ENCODE data around the gene BRD1. TPM values are rescaled to one million over a fixed set of nuclear protein-coding genes. Genes with fewer than 3 reads are reported as not detected.

BRD1 gene
- polyA plus RNA-seq, 1 donor from 2014 or later = 79.3 TPM

DNA sequence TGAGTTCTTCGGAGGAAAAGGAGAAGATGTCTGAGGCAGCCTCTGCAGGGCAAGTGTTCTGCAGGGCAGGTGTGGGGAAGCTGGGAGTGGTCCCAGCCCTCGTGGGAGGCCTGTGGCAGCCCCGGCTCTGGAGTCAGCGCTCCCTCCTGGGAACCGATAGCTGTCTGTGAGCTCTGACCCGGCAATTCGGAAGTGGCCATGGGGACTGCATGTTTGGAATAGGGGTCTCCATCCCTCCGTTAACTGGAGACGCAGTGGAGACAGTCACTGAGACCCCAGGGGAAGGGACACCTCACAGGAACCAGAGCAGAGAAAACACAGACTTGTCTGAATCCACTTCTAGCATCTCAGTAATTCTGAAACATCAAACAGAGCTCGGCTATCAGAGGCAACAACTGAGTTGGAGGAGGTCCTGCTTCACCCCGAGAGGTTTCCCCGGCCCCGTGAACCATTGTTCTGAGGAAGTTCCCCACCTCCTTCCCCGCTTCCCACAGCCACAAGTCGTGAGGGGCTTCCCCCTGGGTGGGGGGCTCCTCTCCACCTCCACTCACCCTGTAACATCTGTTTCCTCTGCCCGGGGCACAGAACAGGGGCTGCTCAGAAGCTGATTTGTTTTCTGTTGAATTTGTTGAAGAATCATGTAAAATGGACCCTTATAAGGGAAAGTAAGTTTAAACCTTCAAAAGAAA is 99.6 kb downstream of the BRD1 start (continued):
- TF ChIP-seq, protein P1, sequence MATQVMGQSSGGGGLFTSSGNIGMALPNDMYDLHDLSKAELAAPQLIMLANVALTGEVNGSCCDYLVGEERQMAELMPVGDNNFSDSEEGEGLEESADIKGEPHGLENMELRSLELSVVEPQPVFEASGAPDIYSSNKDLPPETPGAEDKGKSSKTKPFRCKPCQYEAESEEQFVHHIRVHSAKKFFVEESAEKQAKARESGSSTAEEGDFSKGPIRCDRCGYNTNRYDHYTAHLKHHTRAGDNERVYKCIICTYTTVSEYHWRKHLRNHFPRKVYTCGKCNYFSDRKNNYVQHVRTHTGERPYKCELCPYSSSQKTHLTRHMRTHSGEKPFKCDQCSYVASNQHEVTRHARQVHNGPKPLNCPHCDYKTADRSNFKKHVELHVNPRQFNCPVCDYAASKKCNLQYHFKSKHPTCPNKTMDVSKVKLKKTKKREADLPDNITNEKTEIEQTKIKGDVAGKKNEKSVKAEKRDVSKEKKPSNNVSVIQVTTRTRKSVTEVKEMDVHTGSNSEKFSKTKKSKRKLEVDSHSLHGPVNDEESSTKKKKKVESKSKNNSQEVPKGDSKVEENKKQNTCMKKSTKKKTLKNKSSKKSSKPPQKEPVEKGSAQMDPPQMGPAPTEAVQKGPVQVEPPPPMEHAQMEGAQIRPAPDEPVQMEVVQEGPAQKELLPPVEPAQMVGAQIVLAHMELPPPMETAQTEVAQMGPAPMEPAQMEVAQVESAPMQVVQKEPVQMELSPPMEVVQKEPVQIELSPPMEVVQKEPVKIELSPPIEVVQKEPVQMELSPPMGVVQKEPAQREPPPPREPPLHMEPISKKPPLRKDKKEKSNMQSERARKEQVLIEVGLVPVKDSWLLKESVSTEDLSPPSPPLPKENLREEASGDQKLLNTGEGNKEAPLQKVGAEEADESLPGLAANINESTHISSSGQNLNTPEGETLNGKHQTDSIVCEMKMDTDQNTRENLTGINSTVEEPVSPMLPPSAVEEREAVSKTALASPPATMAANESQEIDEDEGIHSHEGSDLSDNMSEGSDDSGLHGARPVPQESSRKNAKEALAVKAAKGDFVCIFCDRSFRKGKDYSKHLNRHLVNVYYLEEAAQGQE (IDR thresholded peaks at IDR 0.05; ENCODE audit: borderline replicate concordance) = no peak

DNA sequence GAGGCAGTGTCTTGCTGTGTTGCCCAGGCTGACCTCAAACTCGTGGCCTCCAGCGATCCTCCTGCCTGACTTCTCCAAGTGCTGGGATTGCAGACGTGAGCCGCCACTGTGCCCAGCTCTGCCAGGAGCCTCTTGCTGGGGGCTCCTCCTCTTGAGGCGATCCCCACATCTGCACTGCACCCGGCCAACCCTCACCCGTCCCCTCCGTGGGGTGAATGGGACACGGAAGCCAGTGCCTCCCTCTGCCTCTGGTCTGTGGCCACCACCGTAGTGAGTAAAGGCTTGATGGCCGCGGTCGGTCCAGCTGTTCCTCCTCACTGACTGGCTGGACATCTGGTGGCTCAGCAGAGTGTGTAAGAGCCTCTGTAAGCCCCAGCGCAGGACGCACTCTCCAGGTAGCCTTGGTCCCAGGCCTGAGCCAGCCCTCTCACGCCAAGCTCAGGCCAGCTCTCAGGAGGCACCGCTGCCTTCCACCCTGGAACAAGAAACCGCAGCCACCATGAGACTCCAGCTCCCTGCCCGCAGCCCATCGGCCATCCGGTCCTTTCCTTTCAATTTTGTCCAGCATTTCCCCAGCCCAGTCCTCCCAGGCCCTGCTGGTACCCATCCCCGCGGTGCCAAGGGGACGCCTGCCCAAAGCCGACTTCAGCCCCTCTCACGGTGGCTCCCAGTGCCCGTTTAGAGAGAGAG is 100.3 kb downstream of the BRD1 start:
- H3K27me3 ChIP-seq (ENCODE audit: insufficient read depth, low read depth, low read length) = peaks cover 24% of the 10 kb centered on the region
- H4K20me1 ChIP-seq (ENCODE audit: insufficient read depth) = no peaks in the 10 kb centered on the region
- H3K27ac ChIP-seq (ENCODE audit: low read length) = no peak overlapping the region
- no peaks in the 10 kb centered on the region for H3K9me3 ChIP-seq (ENCODE audit: low read length)
- H3K4me3 ChIP-seq (ENCODE audit: low read length) = no peak overlapping the region
- TF ChIP-seq EP300 (conservative IDR thresholded peaks at IDR 0.05; ENCODE audit: poor library complexity, severe bottlenecking) (no peak), MXI1 (conservative IDR thresholded peaks at IDR 0.05; ENCODE audit: poor library complexity, severe bottlenecking) (no peak), SMC3 (conservative IDR thresholded peaks at IDR 0.05; ENCODE audit: poor library complexity) (no peak), RAD21 (conservative IDR thresholded peaks at IDR 0.05) (no peak), POLR2AphosphoS5 (IDR thresholded peaks at IDR 0.05) (no peak), EZH2 (IDR thresholded peaks at IDR 0.05; ENCODE audit: borderline replicate concordance, insufficient read depth, low read length, poor library complexity, severe bottlenecking) (no peak), TAF1 (IDR thresholded peaks at IDR 0.05; ENCODE audit: low read depth) (no peak)
- TF ChIP-seq, protein P2, sequence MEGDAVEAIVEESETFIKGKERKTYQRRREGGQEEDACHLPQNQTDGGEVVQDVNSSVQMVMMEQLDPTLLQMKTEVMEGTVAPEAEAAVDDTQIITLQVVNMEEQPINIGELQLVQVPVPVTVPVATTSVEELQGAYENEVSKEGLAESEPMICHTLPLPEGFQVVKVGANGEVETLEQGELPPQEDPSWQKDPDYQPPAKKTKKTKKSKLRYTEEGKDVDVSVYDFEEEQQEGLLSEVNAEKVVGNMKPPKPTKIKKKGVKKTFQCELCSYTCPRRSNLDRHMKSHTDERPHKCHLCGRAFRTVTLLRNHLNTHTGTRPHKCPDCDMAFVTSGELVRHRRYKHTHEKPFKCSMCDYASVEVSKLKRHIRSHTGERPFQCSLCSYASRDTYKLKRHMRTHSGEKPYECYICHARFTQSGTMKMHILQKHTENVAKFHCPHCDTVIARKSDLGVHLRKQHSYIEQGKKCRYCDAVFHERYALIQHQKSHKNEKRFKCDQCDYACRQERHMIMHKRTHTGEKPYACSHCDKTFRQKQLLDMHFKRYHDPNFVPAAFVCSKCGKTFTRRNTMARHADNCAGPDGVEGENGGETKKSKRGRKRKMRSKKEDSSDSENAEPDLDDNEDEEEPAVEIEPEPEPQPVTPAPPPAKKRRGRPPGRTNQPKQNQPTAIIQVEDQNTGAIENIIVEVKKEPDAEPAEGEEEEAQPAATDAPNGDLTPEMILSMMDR (IDR thresholded peaks at IDR 0.05; ENCODE audit: poor library complexity, severe bottlenecking) = no peak
- TF ChIP-seq, protein P1 (IDR thresholded peaks at IDR 0.05; ENCODE audit: borderline replicate concordance) = no peak
- no peak overlapping the region for H3K9ac ChIP-seq (ENCODE audit: low read length)
- H3K9me2 ChIP-seq (ENCODE audit: insufficient read depth, low read length) = no peaks in the 10 kb centered on the region
- no peaks in the 10 kb centered on the region for H3K36me3 ChIP-seq (ENCODE audit: insufficient read depth, low read length)
- H3K4me2 ChIP-seq (ENCODE audit: low read length) = no peak overlapping the region
- no peaks in the 10 kb centered on the region for H3F3A ChIP-seq (ENCODE audit: insufficient read depth, low read length, poor library complexity, severe bottlenecking)
- H2AFZ ChIP-seq (ENCODE audit: low read depth, low read length) = no peak overlapping the region
- H3K79me2 ChIP-seq (replicated peaks; ENCODE audit: insufficient read depth, low read length) = no peaks in the 10 kb centered on the region

All from neural cell (in vitro differentiated cells).